Endothelial cell of umbilical vein (primary cell): ENCODE results near the gene MYH14. TPM values are rescaled to one million over a fixed set of nuclear protein-coding genes. Genes with fewer than 3 reads are reported as not detected.
"Not testable (repeated sequence)": the region's sequence is repeated elsewhere in the genome, so short reads cannot be mapped to it uniquely, and the experiment has no call there.

Experiments
- BruUV-seq: library from RNA; stranded (reverse); fragments of 400-500 nt; replicated peaks from 2 replicates; lab custom pipeline; 2021; lab: Mats Ljungman, UMichigan
- CTCF ChIA-PET: fragments of 300-600, 350-600 bp; sonication (Branson Sonifier 250); formaldehyde crosslinking; loops from one replicate; lab custom pipeline; 2021; ENCODE audit warnings: antibody characterized with exemption, inconsistent platforms; lab: Charles Lee
- POLR2A ChIA-PET: fragments of 300-600, 350-600 bp; sonication (Branson Sonifier 250); formaldehyde crosslinking; loops from one replicate; lab custom pipeline; 2021; ENCODE audit warnings: antibody characterized with exemption, inconsistent platforms; lab: Charles Lee
- DNase-seq: peaks from one replicate; pipeline ENCODE4 v3.0.0-alpha.2; 2011; ENCODE audit warnings: low read depth, low spot score
- FAIRE-seq: peaks from 2 replicates; lab custom pipeline; 2011; peaks lifted over from hg19 to GRCh38; lab: Jason Lieb, UNC
- H2AFZ ChIP-seq: 2 replicates; pipeline ENCODE4 v1.6.0; 2012; ENCODE audit warnings: low read depth, low read length, control low read depth, inconsistent platforms
- H3K27ac ChIP-seq: 2 replicates; pipeline ENCODE4 v1.5.1; 2011; ENCODE audit warnings: low read depth, mild to moderate bottlenecking, control low read depth, low read length, moderate library complexity; ENCODE audit not compliant: insufficient read depth
- H3K27me3 ChIP-seq, 2 experiments: 2 replicates each; pipeline versions ENCODE4 v1.6.0 to v1.6.1; 2011; ENCODE audit warnings: low read length in 2 of 2, mixed read lengths in 1 of 2; ENCODE audit not compliant: control insufficient read depth in 2 of 2, insufficient read depth in 2 of 2
- H3K36me3 ChIP-seq, 2 experiments: 2 replicates in 1 of 2; 3 replicates in 1 of 2; pipeline ENCODE4 v1.5.1; 2011; ENCODE audit warnings: low read length in 2 of 2, mild to moderate bottlenecking in 1 of 2, moderate library complexity in 1 of 2; ENCODE audit not compliant: control insufficient read depth in 2 of 2, insufficient read depth in 2 of 2; ENCODE audit errors: extremely low read depth in 1 of 2
- H3K4me1 ChIP-seq: 3 replicates; pipeline ENCODE4 v1.5.1; 2011; ENCODE audit warnings: mild to moderate bottlenecking, low read length; ENCODE audit not compliant: control insufficient read depth, insufficient read depth; ENCODE audit errors: extremely low read depth
- H3K4me2 ChIP-seq: 2 replicates; pipeline ENCODE4 v1.6.1; 2011; ENCODE audit warnings: low read length, control low read depth, mixed read lengths; ENCODE audit not compliant: insufficient read depth
- H3K4me3 ChIP-seq, 3 experiments: fragments of 200-600 bp in 1 of 3; sonication (generic), shearing (Covaris generic) in 1 of 3; replicated peaks in 1 of 3; 2 replicates each; pipeline ENCODE4 v1.5.1; 2011 to 2016; ENCODE audit warnings: control low read depth in 3 of 3, low read length in 3 of 3, mild to moderate bottlenecking in 2 of 3, inconsistent platforms in 1 of 3, low read depth in 1 of 3, moderate library complexity in 1 of 3; ENCODE audit not compliant: insufficient read depth in 1 of 3
- H3K79me2 ChIP-seq: 2 replicates; pipeline ENCODE4 v1.6.0; 2012; ENCODE audit warnings: low read length, inconsistent platforms; ENCODE audit not compliant: control insufficient read depth, insufficient read depth
- H3K9ac ChIP-seq: replicated peaks from 2 replicates; pipeline ENCODE3; 2011; ENCODE audit warnings: low read length, control low read depth; ENCODE audit not compliant: insufficient read depth; ENCODE audit errors: extremely low read depth
- H3K9me1 ChIP-seq: replicated peaks from 3 replicates; pipeline ENCODE4 v1.6.0; 2011; ENCODE audit warnings: mild to moderate bottlenecking, low read length; ENCODE audit not compliant: control insufficient read depth, insufficient read depth; ENCODE audit errors: extremely low read depth
- H3K9me3 ChIP-seq: replicated peaks from 2 replicates; pipeline ENCODE4 v1.5.1; 2012; ENCODE audit warnings: low read length, inconsistent platforms; ENCODE audit not compliant: control insufficient read depth, insufficient read depth
- H4K20me1 ChIP-seq: replicated peaks from 2 replicates; pipeline ENCODE3; 2011; ENCODE audit warnings: mild to moderate bottlenecking, low read length; ENCODE audit not compliant: control insufficient read depth, insufficient read depth; ENCODE audit errors: extremely low read depth
- EZH2 ChIP-seq: IDR thresholded peaks from 2 replicates; pipeline ENCODE4 v1.6.1; 2012; ENCODE audit warnings: borderline replicate concordance, low read depth, mild to moderate bottlenecking, moderate library complexity, low read length, inconsistent platforms; ENCODE audit not compliant: severe bottlenecking
- FOS ChIP-seq: IDR thresholded peaks from 2 replicates; pipeline ENCODE4 v1.6.1; 2011; ENCODE audit warnings: mild to moderate bottlenecking, low read length, moderate library complexity, borderline replicate concordance; ENCODE audit not compliant: insufficient read depth
- GATA2 ChIP-seq: IDR thresholded peaks from 2 replicates; pipeline ENCODE4 v1.7.0; 2011; ENCODE audit warnings: low read depth, mild to moderate bottlenecking, moderate library complexity, mixed read lengths, low read length; ENCODE audit not compliant: insufficient read length, insufficient read depth
- JUN ChIP-seq: IDR thresholded peaks from 2 replicates; pipeline ENCODE4 v1.6.1; 2011; ENCODE audit warnings: borderline replicate concordance, low read depth; ENCODE audit not compliant: insufficient read length, insufficient read depth
- MYC ChIP-seq: IDR thresholded peaks from one replicate; pipeline ENCODE4 v1.6.1; 2011; ENCODE audit warnings: mild to moderate bottlenecking, low read depth, low read length
- POLR2A ChIP-seq: IDR thresholded peaks from 2 replicates; pipeline ENCODE4 v1.6.1; 2012; ENCODE audit warnings: low read depth, mild to moderate bottlenecking, control low read depth, low read length
- POLR2AphosphoS5 ChIP-seq: IDR thresholded peaks from 2 replicates; pipeline ENCODE4 v1.6.1; 2012; ENCODE audit warnings: low read depth, mild to moderate bottlenecking, control low read depth, low read length, moderate library complexity; ENCODE audit not compliant: insufficient read depth
- dilution Hi-C: fragments of 300-500 bp; cut with MboI; formaldehyde crosslinking; loops from one replicate; pipeline ENCODE4 v1.15.0; 2019; ENCODE audit warnings: low sequenced_read_pairs; ENCODE audit not compliant: extremely low pct_ligation_motif_present
- intact Hi-C: fragments of 100-400 bp; cut with micrococcal nuclease; formaldehyde crosslinking; loops from one replicate; pipeline ENCODE4 v1.10.0; 2022
- polyA plus RNA-seq, 4 experiments: library from polyadenylated mRNA; depleted of rRNA in 3 of 4; stranded (reverse) in 3 of 4; unstranded in 1 of 4; fragments of >200 nt; gene quantifications; 2 replicates each; pipeline versions ENCODE4 v1.2.1 to v1.2.3, GENCODE V29; 2011 to 2012; ENCODE audit warnings: missing spikeins in 1 of 4
- total RNA-seq: library from RNA; stranded (reverse); gene quantifications from 2 replicates; pipeline ENCODE4 v1.2.3, GENCODE V29; 2021
- TF ChIP-seq, protein P1 (sequence below), 2 donors: IDR thresholded peaks; 1 replicate in 1 of 2; 2 replicates in 1 of 2; pipeline ENCODE4 v1.5.1; 2011; ENCODE audit warnings: low read length in 2 of 2, mild to moderate bottlenecking in 2 of 2, moderate library complexity in 2 of 2, control low read depth in 1 of 2, inconsistent platforms in 1 of 2, low read depth in 1 of 2; ENCODE audit not compliant: insufficient read depth in 1 of 2; ENCODE audit errors: extremely low read depth in 1 of 2
- TF ChIP-seq, protein P2 (sequence below): IDR thresholded peaks from 2 replicates; pipeline ENCODE4 v1.6.1; 2011; ENCODE audit not compliant: insufficient read depth, insufficient read length

Gene MYH14
- total and polyA plus RNA-seq, 2 donors (not counting 3 experiments of a cell fraction or from before 2014, with no cell fraction given) = 0.13 TPM; not detected in 1

GRCh38 chr19:50334741-50335421 lies 131.5 kb downstream of the MYH14 start:
- intact Hi-C loops = loop anchor here (5.0 kb wide), 1 partner anchor 322 kb away; no protein-coding TSS in a partner anchor
- Histone ChIP-seq H3K4me1 (peaks cover 3% of the 10 kb centered on the region), H2AFZ (no peak overlapping the region), H3K27ac (no peak overlapping the region), H3K36me3 (no peaks in the 10 kb centered on the region), H3K27me3 (peaks cover 11 to 14% of the 10 kb centered on the region in 2 experiments), H3K9me1 (no peaks in the 10 kb centered on the region), H3K4me3 (no peak overlapping the region), H3K9ac (no peak overlapping the region), H3K9me3 (no peaks in the 10 kb centered on the region), H3K79me2 (no peaks in the 10 kb centered on the region), H3K4me2 (no peak overlapping the region), H4K20me1 (no peaks in the 10 kb centered on the region)
- BruUV-seq = no TSS peak
- no peak for TF ChIP-seq POLR2A
- TF ChIP-seq POLR2AphosphoS5 = no peak
- no peak for TF ChIP-seq GATA2
- no peak for TF ChIP-seq FOS
- TF ChIP-seq, protein P1, sequence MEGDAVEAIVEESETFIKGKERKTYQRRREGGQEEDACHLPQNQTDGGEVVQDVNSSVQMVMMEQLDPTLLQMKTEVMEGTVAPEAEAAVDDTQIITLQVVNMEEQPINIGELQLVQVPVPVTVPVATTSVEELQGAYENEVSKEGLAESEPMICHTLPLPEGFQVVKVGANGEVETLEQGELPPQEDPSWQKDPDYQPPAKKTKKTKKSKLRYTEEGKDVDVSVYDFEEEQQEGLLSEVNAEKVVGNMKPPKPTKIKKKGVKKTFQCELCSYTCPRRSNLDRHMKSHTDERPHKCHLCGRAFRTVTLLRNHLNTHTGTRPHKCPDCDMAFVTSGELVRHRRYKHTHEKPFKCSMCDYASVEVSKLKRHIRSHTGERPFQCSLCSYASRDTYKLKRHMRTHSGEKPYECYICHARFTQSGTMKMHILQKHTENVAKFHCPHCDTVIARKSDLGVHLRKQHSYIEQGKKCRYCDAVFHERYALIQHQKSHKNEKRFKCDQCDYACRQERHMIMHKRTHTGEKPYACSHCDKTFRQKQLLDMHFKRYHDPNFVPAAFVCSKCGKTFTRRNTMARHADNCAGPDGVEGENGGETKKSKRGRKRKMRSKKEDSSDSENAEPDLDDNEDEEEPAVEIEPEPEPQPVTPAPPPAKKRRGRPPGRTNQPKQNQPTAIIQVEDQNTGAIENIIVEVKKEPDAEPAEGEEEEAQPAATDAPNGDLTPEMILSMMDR (IDR thresholded peaks at IDR 0.05; ENCODE audit: extremely low read depth in 1 of 2, insufficient read depth in 1 of 2, low read depth in 1 of 2, low read length in 2 of 2) = no peak
- TF ChIP-seq, protein P2, sequence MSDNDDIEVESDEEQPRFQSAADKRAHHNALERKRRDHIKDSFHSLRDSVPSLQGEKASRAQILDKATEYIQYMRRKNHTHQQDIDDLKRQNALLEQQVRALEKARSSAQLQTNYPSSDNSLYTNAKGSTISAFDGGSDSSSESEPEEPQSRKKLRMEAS = no peak
- TF ChIP-seq EZH2 = no peak
- no peak for TF ChIP-seq MYC
- no peak for TF ChIP-seq JUN
- ChIA-PET CTCF (interaction anchor here (1.0 to 1.7 kb wide), 2 partner anchors 22 to 83 kb away, joined by 3 to 5 read pairs; no protein-coding TSS in a partner anchor), POLR2A (no interaction called here)
- dilution Hi-C loops = no loop called here
- DNase-seq (no peak), FAIRE-seq (no peak)

- CTCF ChIA-PET = not testable (repeated sequence)
Measured at GRCh38 chr19:50337031-50337430, 133.6 kb downstream of the MYH14 start.

More at GRCh38 chr19:50337031-50337430, 133.6 kb downstream of the MYH14 start:
- H3K9me1 ChIP-seq, H3K36me3 ChIP-seq, dilution Hi-C loops, intact Hi-C loops, FAIRE-seq, H3K4me1 ChIP-seq, H3K27ac ChIP-seq, H3K4me3 ChIP-seq, H2AFZ ChIP-seq, DNase-seq, POLR2A ChIA-PET, H3K4me2 ChIP-seq, H4K20me1 ChIP-seq, H3K9ac ChIP-seq, H3K79me2 ChIP-seq, H3K9me3 ChIP-seq, BruUV-seq, H3K27me3 ChIP-seq: not testable (repeated sequence)
